Subcutaneous abdominal adipose tissue (tissue), 5 donors: ENCODE measurements around the gene KLHL29.

ENCODE experiments used
- H3K27ac ChIP-seq: one replicate; pipeline ENCODE4 v1.7.0; 2013; ENCODE audit warnings: low read depth, mild to moderate bottlenecking, inconsistent platforms, low read length, moderate library complexity
- H3K27me3 ChIP-seq, 5 donors: one replicate each; pipeline ENCODE4 v1.7.0; 2013; ENCODE audit warnings: low read length in 5 of 5, inconsistent platforms in 1 of 5; ENCODE audit not compliant: control insufficient read depth in 5 of 5, insufficient read depth in 4 of 5
- H3K36me3 ChIP-seq, 5 donors: one replicate each; pipeline ENCODE4 v1.7.0; 2013; ENCODE audit warnings: low read length in 5 of 5; ENCODE audit not compliant: control insufficient read depth in 5 of 5, insufficient read depth in 5 of 5
- H3K4me1 ChIP-seq, 5 donors: one replicate each; pipeline ENCODE4 v1.7.0; 2013; ENCODE audit warnings: low read length in 5 of 5, mild to moderate bottlenecking in 3 of 5, moderate library complexity in 1 of 5; ENCODE audit not compliant: control insufficient read depth in 5 of 5, insufficient read depth in 5 of 5
- H3K4me3 ChIP-seq, 5 donors: one replicate each; pipeline ENCODE4 v1.7.0; 2013; ENCODE audit warnings: low read length in 5 of 5, low read depth in 1 of 5
- H3K9ac ChIP-seq, 5 donors: one replicate each; pipeline ENCODE4 v1.7.0; 2013; ENCODE audit warnings: low read length in 5 of 5, mild to moderate bottlenecking in 4 of 5, moderate library complexity in 3 of 5
- H3K9me3 ChIP-seq, 5 donors: one replicate each; pipeline ENCODE4 v1.7.0; 2013; ENCODE audit warnings: low read length in 5 of 5; ENCODE audit not compliant: control insufficient read depth in 5 of 5
- donor health status: healthy.
- donor health status: healthy.
- donor health status: healthy.
- donor health status: healthy.
- donor health status: healthy.

KLHL29 gene

GRCh38 chr2:23664066-23664788, 279.2 kb downstream of the KLHL29 start:
- Histone ChIP-seq H3K27ac (no peak overlapping the region), H3K9me3 (no peaks in the 10 kb centered on the region), H3K4me1 (peaks cover 2 to 25% (median 12%) of the 10 kb centered on the region in 5 donors), H3K4me3 (no peak overlapping the region), H3K27me3 (peaks cover 0 to 5% (median 0%) of the 10 kb centered on the region in 5 donors), H3K36me3 (peaks cover 0 to 4% (median 0%) of the 10 kb centered on the region in 5 donors), H3K9ac (no peak overlapping the region)

DNA sequence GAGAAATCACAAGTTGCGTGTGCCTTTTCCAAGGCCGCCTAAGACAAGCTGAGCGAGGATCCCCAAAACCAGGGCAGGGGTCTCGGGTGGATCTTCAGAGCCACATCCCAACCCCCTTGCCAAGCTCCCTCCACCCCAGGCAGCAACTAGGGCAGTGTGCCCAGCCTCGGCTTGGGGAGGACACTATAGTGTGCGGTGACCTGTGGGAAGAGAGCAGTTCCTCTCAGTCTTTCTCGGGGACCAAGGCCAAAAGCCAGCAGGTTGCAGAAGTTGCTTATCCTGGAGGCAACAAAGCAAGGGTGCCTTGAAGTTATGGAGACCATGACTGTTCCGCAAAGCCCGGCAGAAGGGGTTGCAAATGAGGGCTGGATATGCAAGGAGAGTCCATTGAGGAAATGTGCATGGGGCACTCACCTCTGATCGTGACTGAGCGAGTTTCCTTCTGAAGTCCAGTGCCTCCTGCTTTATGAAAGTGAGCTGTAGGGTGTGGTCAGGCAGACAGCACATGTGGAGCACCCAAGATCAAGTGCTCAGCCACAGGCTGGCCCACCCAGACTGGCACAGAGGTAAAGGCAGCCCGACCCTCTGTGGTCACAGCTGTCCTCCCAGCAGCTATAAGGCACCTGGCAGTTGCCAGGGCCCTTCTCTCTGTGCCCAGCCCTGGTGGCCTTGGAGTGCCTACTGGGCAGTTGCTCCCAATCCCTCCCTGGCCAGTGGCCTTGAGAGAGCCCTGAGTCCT, 281.4 kb downstream of the KLHL29 start:
- H3K4me3 ChIP-seq, result no peak overlapping the region
- no peaks in the 10 kb centered on the region for H3K9me3 ChIP-seq
- peaks cover 0 to 5% (median 0%) of the 10 kb centered on the region in 5 donors for H3K27me3 ChIP-seq
- H3K9ac ChIP-seq, result no peak overlapping the region
- peaks cover 2 to 37% (median 22%) of the 10 kb centered on the region in 5 donors for H3K4me1 ChIP-seq
- no peak overlapping the region for H3K27ac ChIP-seq
- H3K36me3 ChIP-seq, result no peaks in the 10 kb centered on the region

- peaks cover 2 to 37% (median 22%) of the 10 kb centered on the region in 5 donors for H3K4me1 ChIP-seq
- H3K27me3 ChIP-seq, result peaks cover 0 to 5% (median 0%) of the 10 kb centered on the region in 5 donors
- H3K27ac ChIP-seq, result no peak overlapping the region
- H3K9ac ChIP-seq, result no peak overlapping the region
- no peaks in the 10 kb centered on the region for H3K36me3 ChIP-seq
- H3K9me3 ChIP-seq, result no peaks in the 10 kb centered on the region
- H3K4me3 ChIP-seq, result no peak overlapping the region
These were observed 282.0 kb downstream of the KLHL29 start for GRCh38 chr2:23666980-23667357.

DNA sequence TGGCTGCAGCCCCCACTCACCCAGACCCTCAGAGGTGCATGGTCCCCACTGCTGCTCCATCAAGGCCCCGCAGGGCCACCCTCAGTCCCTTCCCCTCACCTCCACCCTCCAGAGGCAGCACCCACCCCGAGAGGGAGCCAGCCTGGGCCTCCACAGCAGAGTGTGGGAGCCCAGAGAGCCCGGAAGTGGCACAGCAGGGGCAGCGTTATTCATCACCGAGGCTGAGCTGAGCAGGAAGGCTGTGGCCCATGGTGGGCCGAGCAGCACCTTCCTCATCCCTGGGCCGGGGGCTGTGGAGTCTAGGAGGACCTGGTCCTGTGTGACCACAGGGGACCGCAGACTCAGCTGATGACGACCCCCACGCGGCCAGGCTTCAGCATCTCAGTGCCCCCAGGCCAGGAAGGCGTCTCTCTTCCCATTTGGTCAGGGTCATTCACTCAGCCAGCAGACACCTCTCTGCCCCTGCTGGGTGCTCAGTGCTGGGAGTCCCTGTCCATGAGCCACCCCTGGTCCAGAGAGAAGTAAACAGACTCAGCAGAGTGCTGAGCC, 283.9 kb downstream of the KLHL29 start:
- Histone ChIP-seq H3K9me3 (no peaks in the 10 kb centered on the region), H3K27ac (no peak overlapping the region), H3K27me3 (no peaks in the 10 kb centered on the region), H3K4me3 (no peak overlapping the region), H3K36me3 (no peaks in the 10 kb centered on the region), H3K9ac (no peak overlapping the region), H3K4me1 (peaks cover 0 to 24% (median 12%) of the 10 kb centered on the region in 5 donors)

DNA sequence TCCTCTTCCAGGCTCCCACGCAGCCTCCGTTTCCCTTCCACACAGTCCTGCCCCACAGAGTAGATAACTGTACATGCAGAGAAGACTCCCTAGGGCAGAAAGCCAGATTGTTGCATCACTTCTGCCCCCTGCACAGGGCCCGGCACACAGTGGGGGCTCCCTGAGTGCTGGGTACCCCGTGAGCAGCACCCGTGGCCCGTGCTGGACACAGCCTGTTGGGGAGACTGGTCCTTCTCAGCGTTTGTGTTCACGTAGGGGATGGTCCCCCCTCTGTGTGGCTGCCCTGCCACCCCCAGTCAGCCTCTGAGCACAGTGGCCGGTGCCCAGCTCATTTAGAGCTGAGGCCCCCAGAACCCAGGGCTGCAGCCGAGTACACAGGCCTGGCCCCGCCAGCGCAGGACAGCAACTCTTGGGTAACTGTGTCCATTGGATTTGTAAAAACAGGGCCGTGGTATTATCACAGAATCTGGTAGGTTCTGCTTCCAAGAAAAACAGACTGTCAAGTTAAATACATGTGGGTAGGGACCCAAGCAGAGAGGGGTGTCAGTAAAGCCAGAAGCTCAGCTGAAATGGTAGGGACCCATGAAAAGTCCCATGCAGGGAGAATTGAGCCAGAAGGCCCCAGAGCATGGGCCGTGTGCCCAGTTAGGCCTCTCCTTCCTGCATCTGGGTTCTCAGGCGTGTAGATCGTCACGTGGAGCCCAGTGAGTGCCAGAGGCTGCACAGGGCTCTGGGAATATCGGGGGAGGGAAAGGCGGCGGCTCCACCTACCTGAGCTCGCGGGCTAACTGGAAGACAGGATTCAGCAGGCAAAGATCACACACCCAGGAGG, 284.6 kb downstream of the KLHL29 start:
- Histone ChIP-seq H3K9me3 (no peaks in the 10 kb centered on the region), H3K27me3 (no peaks in the 10 kb centered on the region), H3K4me3 (no peak overlapping the region), H3K27ac (no peak overlapping the region), H3K36me3 (no peaks in the 10 kb centered on the region), H3K4me1 (peaks cover 0 to 18% (median 12%) of the 10 kb centered on the region in 5 donors), H3K9ac (no peak overlapping the region)

- Histone ChIP-seq H3K4me1 (peaks cover 0 to 18% (median 12%) of the 10 kb centered on the region in 5 donors), H3K36me3 (no peaks in the 10 kb centered on the region), H3K4me3 (no peak overlapping the region), H3K27me3 (no peaks in the 10 kb centered on the region), H3K9me3 (no peaks in the 10 kb centered on the region), H3K27ac (no peak overlapping the region), H3K9ac (no peak overlapping the region)
These were observed 285.2 kb downstream of the KLHL29 start for GRCh38 chr2:23670245-23670592.

DNA sequence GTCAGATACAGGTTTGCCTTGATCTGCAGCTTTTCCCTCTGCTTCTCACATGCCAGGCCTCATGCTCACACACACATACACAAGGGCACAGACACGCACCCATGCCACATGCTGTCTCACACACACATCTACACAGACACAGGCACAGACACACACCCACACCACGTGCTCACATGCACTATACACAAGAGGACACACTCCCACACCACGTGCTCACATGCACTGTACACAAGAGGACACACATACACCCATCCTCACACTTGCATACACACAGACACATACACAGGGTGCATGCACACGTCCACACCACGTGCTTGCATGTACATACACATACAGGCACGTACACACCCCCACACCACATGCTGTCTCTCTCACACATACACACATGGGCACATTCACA, 288.1 kb downstream of the KLHL29 start:
- Histone ChIP-seq H3K36me3 (no peaks in the 10 kb centered on the region), H3K9me3 (peaks cover 0 to 2% (median under 1%) of the 10 kb centered on the region in 5 donors), H3K27me3 (no peaks in the 10 kb centered on the region), H3K9ac (no peak overlapping the region), H3K4me3 (no peak overlapping the region), H3K4me1 (peaks cover 0 to 18% (median 12%) of the 10 kb centered on the region in 5 donors), H3K27ac (no peak overlapping the region)

- Histone ChIP-seq H3K27me3 (no peaks in the 10 kb centered on the region), H3K9me3 (peaks cover 0 to 9% (median 6%) of the 10 kb centered on the region in 5 donors), H3K9ac (no peak overlapping the region), H3K36me3 (no peaks in the 10 kb centered on the region), H3K4me3 (no peak overlapping the region), H3K27ac (no peak overlapping the region), H3K4me1 (peaks cover 0 to 13% (median 11%) of the 10 kb centered on the region in 5 donors)
These were observed 289.1 kb downstream of the KLHL29 start for GRCh38 chr2:23673830-23674679.

- Histone ChIP-seq H3K9me3 (peaks cover 0 to 11% (median 6%) of the 10 kb centered on the region in 5 donors), H3K4me1 (no peaks in the 10 kb centered on the region), H3K27me3 (no peaks in the 10 kb centered on the region), H3K4me3 (no peak overlapping the region), H3K9ac (no peak overlapping the region), H3K27ac (no peak overlapping the region), H3K36me3 (no peaks in the 10 kb centered on the region)
These were observed 290.5 kb downstream of the KLHL29 start for GRCh38 chr2:23675506-23675905.
